Measurements from ENCODE around the gene LIN7C. TPM values are rescaled to one million over a fixed set of nuclear protein-coding genes. Genes with fewer than 3 reads are reported as not detected.

The LIN7C gene
- total RNA-seq, 4 donors from 2014 or later = 61.8 to 72.8 (median 66.3) TPM

DNA sequence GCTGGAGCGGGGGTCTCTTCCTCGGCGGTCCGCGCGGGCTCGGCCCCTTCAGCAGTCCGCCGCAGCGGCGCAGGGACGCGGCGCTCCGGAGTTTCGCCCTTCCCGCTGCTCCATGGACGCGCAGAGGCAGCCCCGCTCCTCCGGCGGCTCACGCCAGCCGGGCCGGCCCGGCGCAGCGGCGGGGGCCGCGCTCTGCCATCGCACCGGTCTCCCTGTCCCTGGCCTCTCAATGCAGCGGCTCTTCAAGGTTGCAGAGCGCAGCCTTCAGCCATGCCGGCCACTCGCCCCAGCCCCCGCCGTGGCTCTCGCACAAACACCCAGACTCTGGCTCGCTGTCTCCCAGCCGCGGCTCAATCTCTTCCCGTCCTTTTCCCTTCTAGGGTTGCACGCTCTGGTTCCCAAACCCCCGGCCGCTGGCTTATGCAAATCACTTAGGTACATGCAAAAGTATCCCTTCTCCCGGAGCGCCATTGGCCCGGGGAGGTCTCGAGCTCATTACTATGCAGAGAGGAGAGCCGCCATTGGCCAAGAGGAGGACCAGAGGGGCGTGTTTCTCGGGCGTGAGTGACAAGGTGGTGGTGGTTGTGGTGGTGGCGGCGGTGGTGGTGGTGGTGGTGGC is 34.1 kb downstream of the LIN7C start, which contains the start of gene LGR4:
TSS of gene LGR4 (minus strand) at position 393 of the 619 bp plus-strand sequence. CDS start 488 bp downstream, outside the sequence.
- Histone ChIP-seq H3K36me3 (no peaks in the 10 kb centered on the region), H3K4me1 (peaks cover 32 to 37% of the 10 kb centered on the region in 2 donors), H3K27ac (peak within 1 kb of the TSS; percentile 85 to 90 (median 87)), H3K9me3 (no peaks in the 10 kb centered on the region), H3K27me3 (no peaks in the 10 kb centered on the region), H3K4me3 (replicated peaks in 1 of 3) (peak within 1 kb of the TSS; percentile 56 to 75 (median 58))
- WGBS, 2 donors = 1 to 2% methylated on average over 23 to 35 of the region's 57 CpGs
- TF ChIP-seq POLR2A (IDR thresholded peaks at IDR 0.05) (peak in 1 of 2 donors; percentile 97), CTCF (IDR thresholded peaks at IDR 0.05) (no peak)
- intact Hi-C loops (cut with DNase I) = loop anchor here (5.0 kb wide), 1 partner anchor 115 kb away; no protein-coding TSS in a partner anchor
- peak; percentile 97 to 98 for DNase-seq

DNA sequence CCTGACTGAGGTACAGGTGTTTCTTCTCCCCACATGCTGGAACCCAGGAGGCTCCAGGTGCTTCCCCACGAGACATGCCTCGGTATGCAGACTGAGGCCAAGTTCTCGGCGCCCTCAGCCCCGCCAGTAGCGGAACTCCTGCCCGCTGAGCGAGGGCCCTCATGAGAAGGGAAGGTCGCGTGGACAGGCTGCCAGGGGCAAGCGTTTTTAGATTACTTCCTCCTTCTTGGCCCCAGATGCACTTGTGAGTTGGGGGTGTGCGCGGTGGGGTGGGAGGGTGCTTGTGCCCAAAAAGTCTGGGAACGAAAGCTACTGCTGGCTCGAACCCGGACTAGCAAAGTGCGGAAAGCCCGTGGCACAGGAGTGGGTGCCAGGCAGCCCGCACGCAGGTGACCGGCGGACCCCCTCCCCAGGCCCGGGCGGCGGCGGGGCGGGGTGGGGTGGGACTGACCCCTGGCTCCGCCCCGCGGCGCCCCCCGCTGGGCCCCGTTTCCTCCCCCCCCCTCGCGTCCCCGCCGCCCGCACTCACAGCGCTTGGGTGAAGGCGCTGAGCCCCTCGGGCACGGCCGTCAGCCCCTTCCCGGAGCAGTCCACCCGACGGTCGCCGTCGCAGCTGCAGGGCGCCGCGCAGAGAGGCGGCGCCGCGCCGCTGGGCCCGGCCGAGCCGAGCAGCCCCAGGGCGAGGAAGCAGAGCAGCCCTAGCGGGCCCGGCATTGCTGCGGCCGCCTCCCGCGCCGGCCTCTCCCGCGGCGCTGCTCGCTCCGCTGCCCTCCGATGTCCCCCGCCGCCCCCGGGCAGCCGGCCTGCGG is 34.8 kb downstream of the LIN7C start:
- WGBS, 2 donors = 0 to 3% methylated on average over 10 to 16 of the region's 79 CpGs
- Histone ChIP-seq H3K27me3 (no peaks in the 10 kb centered on the region), H3K9me3 (no peaks in the 10 kb centered on the region), H3K36me3 (no peaks in the 10 kb centered on the region), H3K27ac (peak overlapping the region; percentile 85 to 90 (median 87)), H3K4me3 (replicated peaks in 1 of 3) (peak overlapping the region; percentile 56 to 75 (median 58)), H3K4me1 (peaks cover 34 to 43% of the 10 kb centered on the region in 2 donors)
- TF ChIP-seq CTCF (IDR thresholded peaks at IDR 0.05) (no peak), POLR2A (IDR thresholded peaks at IDR 0.05) (no peak)
- intact Hi-C loops (cut with DNase I) = loop anchor here (5.0 kb wide), 1 partner anchor 114 kb away; no protein-coding TSS in a partner anchor
- DNase-seq = peak; percentile 56 to 70

DNA sequence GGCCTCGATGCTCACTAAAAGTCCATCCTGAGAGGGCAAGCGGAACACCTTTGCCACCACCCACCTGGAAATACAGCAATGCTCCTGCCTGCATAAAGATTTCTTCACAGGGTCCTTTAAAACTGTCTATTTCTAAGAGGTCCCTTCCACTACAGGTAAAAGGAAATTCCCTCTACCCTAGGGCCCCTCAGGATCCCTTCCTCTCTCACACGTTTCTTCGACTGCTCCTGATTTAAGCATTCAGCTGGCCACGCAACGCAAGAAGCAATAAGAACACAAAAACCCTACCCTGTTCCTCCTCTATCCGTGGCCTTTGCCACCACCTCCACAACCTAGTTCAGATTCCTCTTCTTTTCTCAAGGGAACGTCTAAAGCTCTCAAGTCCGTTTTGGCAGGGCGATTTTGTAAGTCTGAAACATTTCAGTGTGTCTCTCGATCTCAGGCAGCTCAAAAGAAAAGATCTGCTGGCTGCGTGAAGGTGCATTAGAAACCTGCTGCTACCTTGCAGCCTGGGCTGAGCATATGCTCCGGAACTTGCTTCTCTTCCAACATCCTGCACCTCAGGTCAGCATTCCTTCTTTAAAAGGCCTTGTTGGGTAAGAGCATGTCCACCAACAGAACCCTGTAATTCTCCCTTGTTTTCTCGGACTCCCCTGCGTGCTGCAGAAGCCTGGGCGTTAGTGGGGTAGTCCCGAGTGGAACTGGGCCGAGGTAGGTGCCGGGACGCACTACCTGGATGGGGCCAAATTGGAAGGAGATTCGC is 35.6 kb downstream of the LIN7C start:
- TF ChIP-seq POLR2A (IDR thresholded peaks at IDR 0.05) = no peak
- no peak for TF ChIP-seq CTCF (IDR thresholded peaks at IDR 0.05)
- intact Hi-C loops (cut with DNase I) = loop anchor here (5.0 kb wide), 1 partner anchor 114 kb away; no protein-coding TSS in a partner anchor

GRCh38 chr11:27470166-27470565 is 36.4 kb downstream of the LIN7C start:
- peaks cover 39 to 59% of the 10 kb centered on the region in 2 donors for H3K4me1 ChIP-seq
- no peaks in the 10 kb centered on the region for H3K27me3 ChIP-seq
- no peak overlapping the region for H3K4me3 ChIP-seq (replicated peaks in 1 of 3)
- peak overlapping the region in 1 of 3 donors; percentile 90 for H3K27ac ChIP-seq
- no peaks in the 10 kb centered on the region for H3K9me3 ChIP-seq
- TF ChIP-seq POLR2A (IDR thresholded peaks at IDR 0.05) (no peak), CTCF (IDR thresholded peaks at IDR 0.05) (no peak)
- no peaks in the 10 kb centered on the region for H3K36me3 ChIP-seq
- DNase-seq = no peak
- intact Hi-C loops (cut with DNase I) = loop anchor here (5.0 kb wide), 1 partner anchor 113 kb away; no protein-coding TSS in a partner anchor
- WGBS, 2 donors = 77 to 79% methylated on average over 3 of the region's 3 CpGs

More for the DNA sequence above, 35.6 kb downstream of the LIN7C start:
- Histone ChIP-seq H3K27me3 (no peaks in the 10 kb centered on the region), H3K4me1 (peaks cover 34 to 51% of the 10 kb centered on the region in 2 donors), H3K4me3 (replicated peaks in 1 of 3) (peak overlapping the region; percentile 3 to 75 (median 58)), H3K36me3 (no peaks in the 10 kb centered on the region), H3K27ac (peak overlapping the region; percentile 85 to 90 (median 87)), H3K9me3 (no peaks in the 10 kb centered on the region)
- peak; percentile 25 to 45 for DNase-seq
- WGBS, 2 donors = 25 to 39% methylated on average over 14 to 21 of the region's 21 CpGs
